RWPE2 (cell line): ENCODE data around the gene RLN1.
"Not testable (repeated sequence)": the region's sequence is repeated elsewhere in the genome, so short reads cannot be mapped to it uniquely, and the experiment has no call there.

Source experiments
- ATAC-seq: fragments of 200-7000 bp; cut with Tn5 transposase; 3 replicates; pipeline ENCODE4 v1.9.1; 2021; ENCODE audit warnings: low read depth
- DNase-seq: peaks from one replicate; pipeline ENCODE4 v3.0.0-alpha.2; 2020; ENCODE audit warnings: low spot score
- H3K27ac ChIP-seq: fragments of 450-650 bp; 2 replicates; pipeline ENCODE4 v1.5.1; 2017; ENCODE audit warnings: mild to moderate bottlenecking; ENCODE audit not compliant: poor library complexity, severe bottlenecking
- H3K27me3 ChIP-seq: fragments of 250-450 bp; sonication (Bioruptor Pico); 2 replicates; pipeline ENCODE4 v1.5.1; 2021; ENCODE audit warnings: mild to moderate bottlenecking, moderate library complexity; ENCODE audit not compliant: insufficient read depth, poor library complexity, severe bottlenecking
- H3K36me3 ChIP-seq: fragments of 250-450 bp; sonication (Bioruptor Pico); 2 replicates; pipeline ENCODE4 v1.5.1; 2020; ENCODE audit warnings: low read depth, mild to moderate bottlenecking, moderate library complexity
- H3K4me1 ChIP-seq: fragments of 250-450 bp; sonication (Bioruptor Pico); 2 replicates; pipeline ENCODE4 v1.5.1; 2021; ENCODE audit warnings: mild to moderate bottlenecking, moderate library complexity; ENCODE audit not compliant: insufficient read depth, poor library complexity, severe bottlenecking
- H3K4me3 ChIP-seq: fragments of 250-450 bp; sonication (Bioruptor Pico); 2 replicates; pipeline ENCODE4 v1.5.1; 2021; ENCODE audit warnings: mild to moderate bottlenecking, moderate library complexity; ENCODE audit not compliant: severe bottlenecking
- H3K9me3 ChIP-seq: fragments of 250-450 bp; sonication (Bioruptor Pico); 2 replicates; pipeline ENCODE4 v1.5.1; 2021; ENCODE audit warnings: mild to moderate bottlenecking, moderate library complexity; ENCODE audit not compliant: severe bottlenecking
- CTCF ChIP-seq: fragments of 450-650 bp; IDR thresholded peaks from one replicate; pipeline ENCODE4 v1.5.1; 2017; ENCODE audit warnings: mild to moderate bottlenecking, moderate library complexity; ENCODE audit not compliant: poor library complexity, severe bottlenecking

RLN1 gene

GRCh38 chr9:5321058-5321457 lies 18.6 kb downstream of the RLN1 start:
- H3K4me1 ChIP-seq = no peaks in the 10 kb centered on the region
- no peak for ATAC-seq
- DNase-seq = no peak

GRCh38 chr9:5316406-5316805 lies 23.3 kb downstream of the RLN1 start:
- not testable (repeated sequence) for ATAC-seq, H3K4me1 ChIP-seq, H3K9me3 ChIP-seq, H3K27ac ChIP-seq, DNase-seq, H3K4me3 ChIP-seq, H3K36me3 ChIP-seq, H3K27me3 ChIP-seq

More at GRCh38 chr9:5321058-5321457, 18.6 kb downstream of the RLN1 start:
- no peaks in the 10 kb centered on the region for H3K36me3 ChIP-seq
- TF ChIP-seq CTCF = peak; percentile 4
- H3K4me3 ChIP-seq = no peak overlapping the region
- H3K27ac ChIP-seq = no peak overlapping the region
- H3K27me3 ChIP-seq = no peaks in the 10 kb centered on the region
- H3K9me3 ChIP-seq = no peaks in the 10 kb centered on the region

- Histone ChIP-seq H3K4me1 (no peaks in the 10 kb centered on the region), H3K4me3 (no peak overlapping the region), H3K36me3 (no peaks in the 10 kb centered on the region), H3K27ac (no peak overlapping the region), H3K27me3 (no peaks in the 10 kb centered on the region), H3K9me3 (peaks cover 3% of the 10 kb centered on the region)
- no peak for DNase-seq
- no peak for TF ChIP-seq CTCF
- ATAC-seq = no peak
Observed at GRCh38 chr9:5315187-5315923, 24.3 kb downstream of the RLN1 start.

- Histone ChIP-seq H3K36me3 (no peaks in the 10 kb centered on the region), H3K4me1 (no peaks in the 10 kb centered on the region), H3K27ac (no peak overlapping the region), H3K4me3 (no peak overlapping the region), H3K27me3 (no peaks in the 10 kb centered on the region), H3K9me3 (peaks cover 3% of the 10 kb centered on the region)
- DNase-seq = no peak
- no peak for ATAC-seq
- no peak for TF ChIP-seq CTCF
Observed at GRCh38 chr9:5310851-5311250, 28.8 kb downstream of the RLN1 start.

- Histone ChIP-seq H3K27me3 (no peaks in the 10 kb centered on the region), H3K36me3 (no peaks in the 10 kb centered on the region), H3K4me1 (no peaks in the 10 kb centered on the region), H3K9me3 (no peaks in the 10 kb centered on the region), H3K4me3 (no peak overlapping the region), H3K27ac (no peak overlapping the region)
- TF ChIP-seq CTCF = no peak
- ATAC-seq = no peak
- DNase-seq = no peak
Observed at GRCh38 chr9:5305741-5306140, 33.9 kb downstream of the RLN1 start.

GRCh38 chr9:5303840-5304795 lies 35.6 kb downstream of the RLN1 start, which contains the start of gene RLN2:
TSS of gene RLN2 (minus strand) at chr9:5304716. CDS start at chr9:5304580, 136 bp downstream.
- H3K27me3 ChIP-seq, H3K36me3 ChIP-seq, H3K4me3 ChIP-seq, H3K4me1 ChIP-seq, H3K27ac ChIP-seq, DNase-seq, H3K9me3 ChIP-seq: not testable (repeated sequence)
- ATAC-seq = peak; percentile 99
